Right cardiac atrium (tissue), 5 donors: ENCODE measurements around the gene COL12A1. TPM values are rescaled to one million over a fixed set of nuclear protein-coding genes. Genes with fewer than 3 reads are reported as not detected.
A peak's percentile ranks its signal among the peaks of the same experiment; 100 is the strongest.

ENCODE experiments used
- ATAC-seq, 2 donors: fragments of 200-7000 bp; cut with Tn5 transposase; one replicate each; pipeline versions ENCODE4 v1.8.0 to v1.9.1; 2020; ENCODE audit warnings: moderate library complexity in 2 of 2, mild to moderate bottlenecking in 1 of 2
- DNase-seq, 3 donors: peaks; one replicate each; pipeline ENCODE4 v3.0.0-alpha.2; 2020
- H3K27ac ChIP-seq: one replicate; pipeline ENCODE4 v1.5.1; 2013; ENCODE audit warnings: mild to moderate bottlenecking, low read length, control low read depth, moderate library complexity
- H3K27me3 ChIP-seq: one replicate; pipeline ENCODE4 v1.6.1; 2013; ENCODE audit not compliant: control insufficient read depth, insufficient read depth
- H3K4me1 ChIP-seq: one replicate; pipeline ENCODE4 v1.6.1; 2013; ENCODE audit warnings: low read length; ENCODE audit not compliant: control insufficient read depth, insufficient read depth
- H3K4me3 ChIP-seq: one replicate; pipeline ENCODE4 v1.5.1; 2013; ENCODE audit warnings: low read length, control low read depth
- H3K9me3 ChIP-seq: one replicate; pipeline ENCODE4 v1.6.1; 2013; ENCODE audit warnings: low read length; ENCODE audit not compliant: control insufficient read depth
- WGBS: extraction: QIAGEN DNeasy Blood & Tissue Kit; methylation state at CpG from one replicate; pipeline ENCODE4 v1.1.7; 2013; 5-methylcytosine and 5-hydroxymethylcytosine counted together
- intact Hi-C, 4 donors: fragments of 100-400 bp; cut with DNase I; formaldehyde crosslinking; loops; one replicate each; pipeline versions ENCODE4 v1.11.0 to v1.14.0; 2022 to 2023
- polyA plus RNA-seq: library from polyadenylated mRNA; stranded (reverse); fragments of 200-250 nt; gene quantifications from one replicate; pipeline ENCODE4 v1.2.3, GENCODE V29; 2013
- total RNA-seq, 4 donors: library from RNA; stranded (reverse); fragmentation: NEBNext Ultra II Directional; extraction: Animal tissue kit (Norgen Biotek cat#: 25700); gene quantifications; one replicate each; pipeline ENCODE4 v1.2.1, GENCODE V29; 2021
- donor health status: healthy with polysubstance abuse.
- donor health status: DM: no; HTN: yes; CAD: no.
- donor health status: DM: no; HTN: no; CAD: no.
- donor health status: DM: no; HTN: yes; CAD: no; lungs with severe emphysema.
- donor health status: DM: yes; HTN: yes; CAD: no.

The COL12A1 gene
- total and polyA plus RNA-seq, 5 donors, result 5.4 to 29.6 (median 8.1) TPM

DNA sequence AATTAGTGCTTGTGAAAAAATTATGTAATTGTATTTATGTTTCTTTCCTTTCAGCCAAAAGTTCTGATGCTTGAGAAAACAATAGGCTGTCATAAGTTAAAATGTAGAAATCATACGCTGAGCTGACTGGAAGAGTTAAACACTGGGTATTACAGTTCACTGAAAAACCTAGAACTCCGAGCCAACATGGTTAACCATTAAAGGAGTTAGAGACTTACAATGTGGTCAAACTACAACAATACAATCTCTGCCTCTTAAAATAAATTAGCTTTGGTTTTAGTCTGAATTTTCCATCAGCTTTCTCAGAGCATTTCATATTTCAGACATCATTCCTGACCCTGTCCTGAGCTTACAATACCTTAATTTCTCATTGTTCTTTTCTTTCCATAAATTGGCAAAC is 91.0 kb downstream of the COL12A1 start:
- Histone ChIP-seq H3K27me3 (no peaks in the 10 kb centered on the region), H3K4me1 (no peaks in the 10 kb centered on the region), H3K4me3 (no peak overlapping the region), H3K27ac (no peak overlapping the region), H3K9me3 (no peaks in the 10 kb centered on the region)
- WGBS, result 69% methylated on average over 2 of the region's 2 CpGs
- intact Hi-C loops, result no loop called here
- DNase-seq (no peak), ATAC-seq (no peak)

DNA sequence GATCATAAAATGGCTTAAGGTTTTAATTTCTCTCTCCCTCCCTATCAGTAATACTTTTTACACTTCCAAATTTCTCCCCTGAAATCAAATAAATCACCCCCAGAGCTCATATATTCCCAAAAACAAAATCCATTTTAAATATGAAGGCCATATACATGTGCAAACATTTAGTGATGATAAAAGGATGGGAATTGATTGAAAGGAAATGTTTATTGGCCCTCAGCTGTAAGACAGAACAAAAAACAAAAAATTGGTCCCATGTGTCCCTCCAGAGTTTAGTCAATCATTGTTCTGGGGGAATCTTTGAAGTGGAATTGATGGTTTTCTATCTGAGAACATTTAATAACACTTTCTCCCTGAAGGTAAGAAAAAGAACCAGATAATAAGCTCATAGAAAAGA is 91.7 kb downstream of the COL12A1 start:
- no peak for ATAC-seq
- Histone ChIP-seq H3K9me3 (no peaks in the 10 kb centered on the region), H3K27me3 (no peaks in the 10 kb centered on the region), H3K4me1 (no peaks in the 10 kb centered on the region), H3K4me3 (no peak overlapping the region), H3K27ac (no peak overlapping the region)
- no peak for DNase-seq
- intact Hi-C loops, result no loop called here

DNA sequence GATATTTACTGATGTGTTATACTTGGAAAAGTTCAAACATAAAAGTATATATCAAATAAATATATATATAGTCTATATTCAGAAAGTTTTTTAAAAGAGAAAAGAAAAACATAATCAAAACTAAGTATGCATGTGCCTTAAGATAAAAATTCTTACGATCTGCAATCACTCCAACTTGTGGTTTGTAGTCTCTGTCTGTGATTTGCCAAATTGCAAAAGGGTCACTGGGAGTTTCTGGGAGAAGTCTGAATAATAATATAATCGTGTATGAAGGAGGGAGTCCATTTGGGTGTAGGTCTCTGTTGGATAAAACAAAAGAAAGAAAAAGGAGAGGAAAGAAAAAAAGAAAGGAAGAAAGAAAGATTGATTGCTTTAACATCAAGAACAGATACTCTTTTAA is 92.4 kb downstream of the COL12A1 start:
- Histone ChIP-seq H3K27me3 (no peaks in the 10 kb centered on the region), H3K9me3 (no peaks in the 10 kb centered on the region), H3K4me1 (no peaks in the 10 kb centered on the region), H3K27ac (no peak overlapping the region), H3K4me3 (no peak overlapping the region)
- no peak for ATAC-seq
- no peak for DNase-seq
- intact Hi-C loops, result no loop called here
- 48% methylated on average over 2 of the region's 2 CpGs for WGBS

- intact Hi-C loops, result no loop called here
- Histone ChIP-seq H3K4me3 (no peak overlapping the region), H3K27me3 (no peaks in the 10 kb centered on the region), H3K4me1 (peaks cover 1% of the 10 kb centered on the region), H3K9me3 (no peaks in the 10 kb centered on the region), H3K27ac (no peak overlapping the region)
- 95% methylated on average over 1 of the region's 1 CpG for WGBS
- ATAC-seq, result no peak
- DNase-seq, result no peak
These were observed 96.1 kb downstream of the COL12A1 start for GRCh38 chr6:75109765-75110164.

GRCh38 chr6:75109022-75109421 is 96.8 kb downstream of the COL12A1 start:
- ATAC-seq (no peak), DNase-seq (no peak)
- intact Hi-C loops, result no loop called here
- no peak overlapping the region for H3K27ac ChIP-seq
- H3K9me3 ChIP-seq, result no peaks in the 10 kb centered on the region
- no peaks in the 10 kb centered on the region for H3K27me3 ChIP-seq
- H3K4me1 ChIP-seq, result peaks cover 1% of the 10 kb centered on the region
- no peak overlapping the region for H3K4me3 ChIP-seq

DNA sequence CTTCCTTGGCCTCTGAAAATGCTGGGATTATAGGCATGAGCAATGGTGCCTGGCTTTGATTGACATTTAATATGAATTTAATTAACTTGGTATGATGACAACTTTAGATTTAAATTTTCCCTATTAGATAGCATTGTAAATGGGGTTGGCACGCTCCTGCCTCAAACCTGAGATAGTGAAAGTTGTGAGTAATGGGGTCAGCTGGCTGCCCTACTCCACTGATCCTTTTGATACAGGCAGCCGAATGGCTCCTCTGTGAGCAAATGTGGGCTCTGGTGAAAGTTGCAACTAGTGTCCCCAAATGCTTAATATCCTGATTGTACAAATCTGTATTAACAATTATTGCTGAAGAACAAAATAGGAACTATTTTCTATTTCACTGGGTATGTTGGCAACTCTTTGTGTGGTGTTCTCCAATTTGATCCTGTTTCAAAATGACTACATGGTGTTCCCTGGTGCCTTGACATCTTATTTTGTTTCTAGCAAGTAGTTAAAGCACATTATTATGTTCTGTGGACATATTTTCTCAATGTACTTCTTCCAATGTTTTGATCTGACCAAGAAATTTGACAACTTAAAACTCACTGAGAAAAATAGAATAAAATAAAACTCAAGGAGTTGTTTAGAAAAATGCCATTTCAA is 97.4 kb downstream of the COL12A1 start:
- no peaks in the 10 kb centered on the region for H3K27me3 ChIP-seq
- no peak overlapping the region for H3K4me3 ChIP-seq
- intact Hi-C loops, result no loop called here
- H3K27ac ChIP-seq, result no peak overlapping the region
- no peaks in the 10 kb centered on the region for H3K9me3 ChIP-seq
- 62% methylated on average over 2 of the region's 2 CpGs for WGBS
- H3K4me1 ChIP-seq, result peaks cover 1% of the 10 kb centered on the region
- ATAC-seq, result no peak
- DNase-seq, result no peak

DNA sequence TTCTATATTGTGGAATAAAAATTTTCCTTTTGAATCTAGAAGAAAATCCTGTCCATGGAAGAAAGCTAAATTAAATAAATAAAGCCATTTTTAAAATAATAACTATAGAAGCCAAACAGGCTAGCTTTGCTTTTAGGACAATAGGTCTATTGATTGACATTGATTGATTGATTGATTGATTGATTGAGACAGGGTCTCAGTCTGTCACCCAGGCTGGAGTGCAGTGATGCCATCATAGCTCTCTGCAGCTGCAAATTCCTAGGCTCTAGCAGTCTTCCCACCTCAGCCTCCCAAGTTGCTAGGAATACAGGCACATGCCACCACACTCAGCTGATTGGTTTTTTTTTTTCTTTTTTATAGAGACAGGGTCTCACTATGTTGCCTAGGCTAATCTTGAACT is 97.9 kb downstream of the COL12A1 start:
- H3K9me3 ChIP-seq, result no peaks in the 10 kb centered on the region
- no peak overlapping the region for H3K27ac ChIP-seq
- H3K27me3 ChIP-seq, result no peaks in the 10 kb centered on the region
- intact Hi-C loops, result no loop called here
- no peak overlapping the region for H3K4me3 ChIP-seq
- ATAC-seq (no peak), DNase-seq (no peak)
- peaks cover 1% of the 10 kb centered on the region for H3K4me1 ChIP-seq

DNA sequence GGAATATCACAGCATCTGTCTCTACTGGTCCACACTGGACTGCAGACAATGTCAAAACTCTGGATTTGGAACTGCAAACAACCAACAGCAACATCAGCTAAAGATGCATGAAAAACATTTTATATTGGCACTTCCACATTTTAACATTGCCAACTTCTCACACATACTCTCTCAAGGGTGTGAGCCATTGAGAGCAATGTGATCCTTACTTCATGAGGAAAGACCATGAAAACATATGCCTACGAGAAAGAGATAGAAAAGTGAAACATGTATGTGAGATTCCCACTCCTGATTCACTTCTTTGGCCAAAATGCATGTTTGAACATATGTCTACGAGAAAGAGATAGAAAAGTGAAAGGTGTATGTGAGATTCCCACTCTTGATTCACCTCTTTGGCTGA is 99.4 kb downstream of the COL12A1 start:
- Histone ChIP-seq H3K4me3 (no peak overlapping the region), H3K9me3 (no peaks in the 10 kb centered on the region), H3K27me3 (no peaks in the 10 kb centered on the region), H3K27ac (no peak overlapping the region), H3K4me1 (peaks cover 1% of the 10 kb centered on the region)
- DNase-seq (no peak), ATAC-seq (no peak)
- intact Hi-C loops, result no loop called here
- WGBS, result 86% methylated on average over 2 of the region's 2 CpGs

DNA sequence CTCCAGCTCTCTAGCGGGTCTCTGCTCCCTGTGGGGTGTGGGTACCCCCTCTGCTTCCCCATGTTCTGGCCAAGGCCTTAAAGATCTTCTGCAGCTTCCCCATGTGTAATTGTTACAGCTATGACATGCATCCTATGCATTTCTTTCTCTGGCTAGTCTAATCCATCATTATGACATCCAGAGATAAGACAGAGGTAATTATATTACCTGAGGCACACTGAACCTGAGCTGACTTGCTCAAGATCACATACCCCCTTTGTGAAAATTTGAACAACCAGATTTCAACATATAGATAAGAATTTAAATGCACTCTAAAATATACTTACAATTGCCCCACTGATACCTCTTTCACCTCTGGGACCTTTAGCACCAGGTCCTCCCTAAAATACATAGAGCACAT is 102.4 kb downstream of the COL12A1 start:
- Histone ChIP-seq H3K4me3 (no peak overlapping the region), H3K9me3 (no peaks in the 10 kb centered on the region), H3K27ac (no peak overlapping the region), H3K4me1 (peaks cover 1% of the 10 kb centered on the region), H3K27me3 (no peaks in the 10 kb centered on the region)
- intact Hi-C loops, result no loop called here
- DNase-seq (no peak), ATAC-seq (no peak)
- WGBS, result 64% methylated on average over 1 of the region's 1 CpG

DNA sequence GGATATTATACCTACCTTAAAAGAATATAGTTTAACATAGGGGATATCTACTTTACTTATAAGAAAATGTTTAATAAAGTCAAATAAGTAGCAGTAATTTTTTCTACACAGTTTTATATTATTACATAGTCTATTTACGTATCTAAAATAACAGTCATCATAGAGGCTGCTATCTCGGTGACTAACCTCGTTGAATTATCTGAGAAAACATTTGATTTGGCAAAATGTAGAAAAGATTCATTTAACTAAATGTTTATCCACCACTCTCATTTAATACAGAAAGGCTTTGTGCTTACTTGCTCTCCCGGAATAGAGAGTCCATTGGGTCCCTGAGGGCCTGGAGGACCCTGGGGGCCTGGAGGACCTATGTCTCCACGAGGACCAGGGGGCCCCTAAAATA is 103.6 kb downstream of the COL12A1 start:
- Histone ChIP-seq H3K9me3 (no peaks in the 10 kb centered on the region), H3K27ac (no peak overlapping the region), H3K4me1 (no peaks in the 10 kb centered on the region), H3K27me3 (no peaks in the 10 kb centered on the region), H3K4me3 (no peak overlapping the region)
- ATAC-seq, result no peak
- 54% methylated on average over 5 of the region's 5 CpGs for WGBS
- intact Hi-C loops, result no loop called here
- DNase-seq, result no peak

- ATAC-seq (no peak), DNase-seq (no peak)
- Histone ChIP-seq H3K9me3 (no peaks in the 10 kb centered on the region), H3K27ac (no peak overlapping the region), H3K27me3 (no peaks in the 10 kb centered on the region), H3K4me1 (no peaks in the 10 kb centered on the region), H3K4me3 (no peak overlapping the region)
- WGBS, result 54% methylated on average over 4 of the region's 4 CpGs
- intact Hi-C loops, result no loop called here
These were observed 104.0 kb downstream of the COL12A1 start for GRCh38 chr6:75101896-75102295.

- no peaks in the 10 kb centered on the region for H3K4me1 ChIP-seq
- intact Hi-C loops, result no loop called here
- 25% methylated on average over 5 of the region's 5 CpGs for WGBS
- H3K9me3 ChIP-seq, result no peaks in the 10 kb centered on the region
- peak; percentile 98 for ATAC-seq
- H3K27ac ChIP-seq, result peak overlapping the region; percentile 5
- H3K27me3 ChIP-seq, result no peaks in the 10 kb centered on the region
- no peak overlapping the region for H3K4me3 ChIP-seq
- DNase-seq, result peak; percentile 67 to 84 (median 74)
These were observed 107.1 kb downstream of the COL12A1 start for GRCh38 chr6:75098709-75099108.
